ENCODE data around the gene WNT1.

DNA sequence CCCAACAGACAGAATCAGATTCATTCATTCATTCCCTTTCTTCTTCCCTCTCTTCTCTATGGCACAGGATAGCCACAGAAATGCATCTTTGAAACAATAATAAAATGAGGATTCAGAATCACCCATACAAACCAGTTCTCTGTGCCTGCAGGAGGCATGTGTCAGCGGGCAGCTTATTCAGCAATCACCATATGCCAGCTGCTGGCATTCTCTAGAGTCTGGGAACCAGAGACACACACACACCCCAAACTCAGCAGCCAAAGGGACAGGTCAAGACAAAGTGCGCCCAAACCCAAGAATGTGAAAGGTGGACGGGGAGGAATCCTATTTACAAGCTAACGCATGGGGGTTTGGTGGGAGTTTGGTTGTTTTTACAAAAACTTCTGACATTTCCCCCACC is 34.9 kb upstream of the WNT1 start:
- TF ChIP-seq, protein P1, sequence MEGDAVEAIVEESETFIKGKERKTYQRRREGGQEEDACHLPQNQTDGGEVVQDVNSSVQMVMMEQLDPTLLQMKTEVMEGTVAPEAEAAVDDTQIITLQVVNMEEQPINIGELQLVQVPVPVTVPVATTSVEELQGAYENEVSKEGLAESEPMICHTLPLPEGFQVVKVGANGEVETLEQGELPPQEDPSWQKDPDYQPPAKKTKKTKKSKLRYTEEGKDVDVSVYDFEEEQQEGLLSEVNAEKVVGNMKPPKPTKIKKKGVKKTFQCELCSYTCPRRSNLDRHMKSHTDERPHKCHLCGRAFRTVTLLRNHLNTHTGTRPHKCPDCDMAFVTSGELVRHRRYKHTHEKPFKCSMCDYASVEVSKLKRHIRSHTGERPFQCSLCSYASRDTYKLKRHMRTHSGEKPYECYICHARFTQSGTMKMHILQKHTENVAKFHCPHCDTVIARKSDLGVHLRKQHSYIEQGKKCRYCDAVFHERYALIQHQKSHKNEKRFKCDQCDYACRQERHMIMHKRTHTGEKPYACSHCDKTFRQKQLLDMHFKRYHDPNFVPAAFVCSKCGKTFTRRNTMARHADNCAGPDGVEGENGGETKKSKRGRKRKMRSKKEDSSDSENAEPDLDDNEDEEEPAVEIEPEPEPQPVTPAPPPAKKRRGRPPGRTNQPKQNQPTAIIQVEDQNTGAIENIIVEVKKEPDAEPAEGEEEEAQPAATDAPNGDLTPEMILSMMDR (IDR thresholded peaks at IDR 0.05; ENCODE audit: insufficient read depth, low read length) = no peak
- TF ChIP-seq POLR2AphosphoS5 (IDR thresholded peaks at IDR 0.05; ENCODE audit: low read depth) = no peak
